Measurements from ENCODE around the gene FOXO6. TPM values are rescaled to one million over a fixed set of nuclear protein-coding genes. Genes with fewer than 3 reads are reported as not detected.

Gene FOXO6
- polyA plus RNA-seq, 2 donors, result 0.15 to 0.28 TPM

GRCh38 chr1:41424581-41425118 lies 63.4 kb downstream of the FOXO6 start:
- H3K36me3 ChIP-seq (ENCODE audit: control insufficient read depth in 2 of 2, insufficient read depth in 2 of 2, low read length in 1 of 2), result peaks cover 0 to 2% of the 10 kb centered on the region in 2 donors
- no peak overlapping the region for H3K4me3 ChIP-seq (ENCODE audit: low read depth in 1 of 2, low read length in 2 of 2)
- WGBS, 2 donors, result 90 to 93% methylated on average over 4 of the region's 4 CpGs
- H3K27me3 ChIP-seq (ENCODE audit: control insufficient read depth in 1 of 2, insufficient read depth in 2 of 2, low read length in 2 of 2), result no peaks in the 10 kb centered on the region
- no peak overlapping the region for H3K27ac ChIP-seq (ENCODE audit: low read depth in 2 of 2, low read length in 1 of 2)
- H3K9me3 ChIP-seq (ENCODE audit: control insufficient read depth in 2 of 2, insufficient read depth in 1 of 2, low read depth in 1 of 2, low read length in 1 of 2), result peaks cover 2% of the 10 kb centered on the region in 2 donors
- H3K4me1 ChIP-seq (ENCODE audit: control insufficient read depth in 2 of 2, insufficient read depth in 2 of 2, low read length in 1 of 2), result peaks cover 3 to 6% of the 10 kb centered on the region in 2 donors

- 91 to 96% methylated on average over 2 of the region's 2 CpGs for WGBS, 2 donors
- H3K36me3 ChIP-seq (ENCODE audit: control insufficient read depth in 2 of 2, insufficient read depth in 2 of 2, low read length in 1 of 2), result peaks cover 0 to 2% of the 10 kb centered on the region in 2 donors
- H3K9me3 ChIP-seq (ENCODE audit: control insufficient read depth in 2 of 2, insufficient read depth in 1 of 2, low read depth in 1 of 2, low read length in 1 of 2), result peaks cover 2% of the 10 kb centered on the region in 2 donors
- peaks cover 2 to 3% of the 10 kb centered on the region in 2 donors for H3K4me1 ChIP-seq (ENCODE audit: control insufficient read depth in 2 of 2, insufficient read depth in 2 of 2, low read length in 1 of 2)
- H3K27me3 ChIP-seq (ENCODE audit: control insufficient read depth in 1 of 2, insufficient read depth in 2 of 2, low read length in 2 of 2), result no peaks in the 10 kb centered on the region
- no peak overlapping the region for H3K4me3 ChIP-seq (ENCODE audit: low read depth in 1 of 2, low read length in 2 of 2)
- H3K27ac ChIP-seq (ENCODE audit: low read depth in 2 of 2, low read length in 1 of 2), result no peak overlapping the region
These were observed 64.1 kb downstream of the FOXO6 start for GRCh38 chr1:41425369-41425768.

GRCh38 chr1:41426201-41426890 lies 65.1 kb downstream of the FOXO6 start:
- H3K36me3 ChIP-seq (ENCODE audit: control insufficient read depth in 2 of 2, insufficient read depth in 2 of 2, low read length in 1 of 2), result peaks cover 0 to 2% of the 10 kb centered on the region in 2 donors
- H3K27ac ChIP-seq (ENCODE audit: low read depth in 2 of 2, low read length in 1 of 2), result no peak overlapping the region
- no peaks in the 10 kb centered on the region for H3K27me3 ChIP-seq (ENCODE audit: control insufficient read depth in 1 of 2, insufficient read depth in 2 of 2, low read length in 2 of 2)
- H3K4me3 ChIP-seq (ENCODE audit: low read depth in 1 of 2, low read length in 2 of 2), result no peak overlapping the region
- 89 to 90% methylated on average over 13 of the region's 13 CpGs for WGBS, 2 donors
- H3K4me1 ChIP-seq (ENCODE audit: control insufficient read depth in 2 of 2, insufficient read depth in 2 of 2, low read length in 1 of 2), result peaks cover 2 to 3% of the 10 kb centered on the region in 2 donors
- peaks cover 2% of the 10 kb centered on the region in 2 donors for H3K9me3 ChIP-seq (ENCODE audit: control insufficient read depth in 2 of 2, insufficient read depth in 1 of 2, low read depth in 1 of 2, low read length in 1 of 2)

- H3K36me3 ChIP-seq (ENCODE audit: control insufficient read depth in 2 of 2, insufficient read depth in 2 of 2, low read length in 1 of 2), result peaks cover 0 to 2% of the 10 kb centered on the region in 2 donors
- H3K27ac ChIP-seq (ENCODE audit: low read depth in 2 of 2, low read length in 1 of 2), result no peak overlapping the region
- WGBS, 2 donors, result 74 to 82% methylated on average over 20 of the region's 20 CpGs
- H3K9me3 ChIP-seq (ENCODE audit: control insufficient read depth in 2 of 2, insufficient read depth in 1 of 2, low read depth in 1 of 2, low read length in 1 of 2), result peaks cover 2% of the 10 kb centered on the region in 2 donors
- no peaks in the 10 kb centered on the region for H3K27me3 ChIP-seq (ENCODE audit: control insufficient read depth in 1 of 2, insufficient read depth in 2 of 2, low read length in 2 of 2)
- peaks cover 4 to 5% of the 10 kb centered on the region in 2 donors for H3K4me1 ChIP-seq (ENCODE audit: control insufficient read depth in 2 of 2, insufficient read depth in 2 of 2, low read length in 1 of 2)
- no peak overlapping the region for H3K4me3 ChIP-seq (ENCODE audit: low read depth in 1 of 2, low read length in 2 of 2)
These were observed 66.1 kb downstream of the FOXO6 start for GRCh38 chr1:41427122-41427913.

GRCh38 chr1:41427916-41428737 lies 66.9 kb downstream of the FOXO6 start:
- peaks cover 0 to 2% of the 10 kb centered on the region in 2 donors for H3K36me3 ChIP-seq (ENCODE audit: control insufficient read depth in 2 of 2, insufficient read depth in 2 of 2, low read length in 1 of 2)
- no peak overlapping the region for H3K27ac ChIP-seq (ENCODE audit: low read depth in 2 of 2, low read length in 1 of 2)
- peaks cover 7 to 10% of the 10 kb centered on the region in 2 donors for H3K4me1 ChIP-seq (ENCODE audit: control insufficient read depth in 2 of 2, insufficient read depth in 2 of 2, low read length in 1 of 2)
- WGBS, 2 donors, result 85 to 86% methylated on average over 11 of the region's 11 CpGs
- H3K27me3 ChIP-seq (ENCODE audit: control insufficient read depth in 1 of 2, insufficient read depth in 2 of 2, low read length in 2 of 2), result no peaks in the 10 kb centered on the region
- H3K9me3 ChIP-seq (ENCODE audit: control insufficient read depth in 2 of 2, insufficient read depth in 1 of 2, low read depth in 1 of 2, low read length in 1 of 2), result peaks cover 2% of the 10 kb centered on the region in 2 donors
- H3K4me3 ChIP-seq (ENCODE audit: low read depth in 1 of 2, low read length in 2 of 2), result no peak overlapping the region

- Histone ChIP-seq H3K4me1 (ENCODE audit: control insufficient read depth in 2 of 2, insufficient read depth in 2 of 2, low read length in 1 of 2) (peaks cover 10 to 15% of the 10 kb centered on the region in 2 donors), H3K4me3 (ENCODE audit: low read depth in 1 of 2, low read length in 2 of 2) (no peak overlapping the region), H3K9me3 (ENCODE audit: control insufficient read depth in 2 of 2, insufficient read depth in 1 of 2, low read depth in 1 of 2, low read length in 1 of 2) (peaks cover 0 to 2% of the 10 kb centered on the region in 2 donors), H3K27me3 (ENCODE audit: control insufficient read depth in 1 of 2, insufficient read depth in 2 of 2, low read length in 2 of 2) (no peaks in the 10 kb centered on the region), H3K27ac (ENCODE audit: low read depth in 2 of 2, low read length in 1 of 2) (no peak overlapping the region), H3K36me3 (ENCODE audit: control insufficient read depth in 2 of 2, insufficient read depth in 2 of 2, low read length in 1 of 2) (peaks cover 0 to 2% of the 10 kb centered on the region in 2 donors)
- WGBS, 2 donors, result 79 to 81% methylated on average over 16 of the region's 16 CpGs
These were observed 67.8 kb downstream of the FOXO6 start for GRCh38 chr1:41428738-41429640.

- Histone ChIP-seq H3K36me3 (ENCODE audit: control insufficient read depth in 2 of 2, insufficient read depth in 2 of 2, low read length in 1 of 2) (peaks cover 0 to under 1% of the 10 kb centered on the region in 2 donors), H3K9me3 (ENCODE audit: control insufficient read depth in 2 of 2, insufficient read depth in 1 of 2, low read depth in 1 of 2, low read length in 1 of 2) (no peaks in the 10 kb centered on the region), H3K4me1 (ENCODE audit: control insufficient read depth in 2 of 2, insufficient read depth in 2 of 2, low read length in 1 of 2) (peaks cover 9 to 15% of the 10 kb centered on the region in 2 donors), H3K27ac (ENCODE audit: low read depth in 2 of 2, low read length in 1 of 2) (no peak overlapping the region), H3K27me3 (ENCODE audit: control insufficient read depth in 1 of 2, insufficient read depth in 2 of 2, low read length in 2 of 2) (no peaks in the 10 kb centered on the region), H3K4me3 (ENCODE audit: low read depth in 1 of 2, low read length in 2 of 2) (no peak overlapping the region)
- 76 to 80% methylated on average over 5 of the region's 5 CpGs for WGBS, 2 donors
These were observed 68.4 kb downstream of the FOXO6 start for GRCh38 chr1:41429641-41430035.

- Histone ChIP-seq H3K9me3 (ENCODE audit: control insufficient read depth in 2 of 2, insufficient read depth in 1 of 2, low read depth in 1 of 2, low read length in 1 of 2) (no peaks in the 10 kb centered on the region), H3K27me3 (ENCODE audit: control insufficient read depth in 1 of 2, insufficient read depth in 2 of 2, low read length in 2 of 2) (no peaks in the 10 kb centered on the region), H3K36me3 (ENCODE audit: control insufficient read depth in 2 of 2, insufficient read depth in 2 of 2, low read length in 1 of 2) (no peaks in the 10 kb centered on the region), H3K4me1 (ENCODE audit: control insufficient read depth in 2 of 2, insufficient read depth in 2 of 2, low read length in 1 of 2) (peaks cover 9 to 13% of the 10 kb centered on the region in 2 donors), H3K27ac (ENCODE audit: low read depth in 2 of 2, low read length in 1 of 2) (no peak overlapping the region), H3K4me3 (ENCODE audit: low read depth in 1 of 2, low read length in 2 of 2) (no peak overlapping the region)
- 74 to 79% methylated on average over 4 of the region's 4 CpGs for WGBS, 2 donors
These were observed 68.8 kb downstream of the FOXO6 start for GRCh38 chr1:41430069-41430468.
